ENCODE measurements around the gene UGT3A2.

DNA sequence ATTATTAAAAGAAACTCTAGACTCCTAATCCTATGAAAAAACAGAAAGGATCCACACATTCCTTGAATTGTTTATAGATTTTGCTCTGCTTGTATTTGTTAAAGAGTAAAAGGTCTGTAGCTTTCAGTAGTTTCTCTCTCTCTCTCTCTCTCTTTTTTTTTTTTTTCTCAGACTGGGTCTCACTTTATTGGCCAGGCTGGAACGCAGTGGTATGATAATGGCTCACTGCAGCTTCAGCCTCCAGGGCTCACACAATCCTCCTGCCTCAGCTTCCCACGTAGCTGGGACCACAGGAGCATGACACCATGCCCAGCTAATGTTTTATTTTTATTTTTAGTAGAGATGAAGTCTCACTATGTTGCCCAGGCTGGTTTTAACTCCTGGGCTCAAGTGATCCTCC lies 9.3 kb downstream of the UGT3A2 start:
- TF ChIP-seq, protein P1, sequence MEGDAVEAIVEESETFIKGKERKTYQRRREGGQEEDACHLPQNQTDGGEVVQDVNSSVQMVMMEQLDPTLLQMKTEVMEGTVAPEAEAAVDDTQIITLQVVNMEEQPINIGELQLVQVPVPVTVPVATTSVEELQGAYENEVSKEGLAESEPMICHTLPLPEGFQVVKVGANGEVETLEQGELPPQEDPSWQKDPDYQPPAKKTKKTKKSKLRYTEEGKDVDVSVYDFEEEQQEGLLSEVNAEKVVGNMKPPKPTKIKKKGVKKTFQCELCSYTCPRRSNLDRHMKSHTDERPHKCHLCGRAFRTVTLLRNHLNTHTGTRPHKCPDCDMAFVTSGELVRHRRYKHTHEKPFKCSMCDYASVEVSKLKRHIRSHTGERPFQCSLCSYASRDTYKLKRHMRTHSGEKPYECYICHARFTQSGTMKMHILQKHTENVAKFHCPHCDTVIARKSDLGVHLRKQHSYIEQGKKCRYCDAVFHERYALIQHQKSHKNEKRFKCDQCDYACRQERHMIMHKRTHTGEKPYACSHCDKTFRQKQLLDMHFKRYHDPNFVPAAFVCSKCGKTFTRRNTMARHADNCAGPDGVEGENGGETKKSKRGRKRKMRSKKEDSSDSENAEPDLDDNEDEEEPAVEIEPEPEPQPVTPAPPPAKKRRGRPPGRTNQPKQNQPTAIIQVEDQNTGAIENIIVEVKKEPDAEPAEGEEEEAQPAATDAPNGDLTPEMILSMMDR (IDR thresholded peaks at IDR 0.05): no peak
- TF ChIP-seq EP300 (IDR thresholded peaks at IDR 0.05) (no peak), POLR2A (IDR thresholded peaks at IDR 0.05) (no peak), POLR2AphosphoS5 (IDR thresholded peaks at IDR 0.05) (no peak)

Data from sigmoid colon (tissue), 4 donors.